H1 (cell line): ENCODE measurements around the gene MBD5.

Source experiments
- CTCF ChIP-seq, 3 experiments: IDR thresholded peaks; 1 replicate in 2 of 3; 2 replicates in 1 of 3; pipeline versions ENCODE4 v1.5.1 to v1.6.1; 2011; ENCODE audit warnings: low read length in 3 of 3, mild to moderate bottlenecking in 3 of 3, inconsistent platforms in 2 of 3, low read depth in 1 of 3, moderate library complexity in 1 of 3; ENCODE audit not compliant: insufficient read depth in 1 of 3; ENCODE audit errors: control extremely low read depth in 1 of 3
- ZNF274 ChIP-seq: IDR thresholded peaks from 2 replicates; pipeline ENCODE4 v1.7.0; 2012; ENCODE audit warnings: low read length, borderline replicate concordance; ENCODE audit errors: extremely low read depth

- TF ChIP-seq ZNF274 (no peak), CTCF (IDR thresholded peaks at IDR 0.05; ENCODE audit: control extremely low read depth in 1 of 3, insufficient read depth in 1 of 3, low read depth in 1 of 3, low read length in 3 of 3) (no peak)
Measured at GRCh38 chr2:148052687-148053086, 31.8 kb downstream of the MBD5 start.
